Naive thymus-derived CD8-positive, alpha-beta T cell (primary cell): ENCODE results near the gene POU2F1. TPM values are rescaled to one million over a fixed set of nuclear protein-coding genes. Genes with fewer than 3 reads are reported as not detected.
"Not testable (repeated sequence)": the region's sequence is repeated elsewhere in the genome, so short reads cannot be mapped to it uniquely, and the experiment has no call there.

Experiments used
- ATAC-seq, 2 donors: fragments of 150-1000 bp; cut with Tn5 transposase in 1 of 2; sonication (Bioruptor Pico), chemical (Tn5 transposase) in 1 of 2; 1 replicate in 1 of 2; 2 replicates in 1 of 2; pipeline ENCODE4 v1.10.0; 2021; ENCODE audit warnings: mild to moderate bottlenecking in 2 of 2, moderate library complexity in 2 of 2
- POLR2A ChIA-PET: fragments of 350-600 bp; sonication (Branson Sonifier 250); formaldehyde crosslinking; loops from one replicate; lab custom pipeline; 2021; ENCODE audit warnings: antibody characterized with exemption; lab: Charles Lee
- DNase-seq, 10 donors: peaks; one replicate each; pipeline versions ENCODE4 v3.0.0 to v3.0.0-alpha.2; 2020 to 2022
- H3K27ac Mint-ChIP-seq, 10 donors: one replicate each; pipeline ENCODE4 v1.8.0; 2020 to 2022; ENCODE audit warnings: mild to moderate bottlenecking in 10 of 10, mixed read lengths in 10 of 10, moderate library complexity in 4 of 10, inconsistent platforms in 1 of 10
- H3K27me3 Mint-ChIP-seq, 5 donors: one replicate each; pipeline ENCODE4 v1.8.0; 2021 to 2022; ENCODE audit warnings: mixed read lengths in 5 of 5
- H3K36me3 Mint-ChIP-seq, 3 donors: one replicate each; pipeline ENCODE4 v1.8.0; 2020 to 2022; ENCODE audit warnings: mixed read lengths in 3 of 3, mild to moderate bottlenecking in 2 of 3, inconsistent platforms in 1 of 3
- H3K4me1 Mint-ChIP-seq, 4 donors: one replicate each; pipeline ENCODE4 v1.8.0; 2021 to 2022; ENCODE audit warnings: mixed read lengths in 4 of 4
- H3K4me3 Mint-ChIP-seq, 10 donors: one replicate each; pipeline ENCODE4 v1.8.0; 2020 to 2022; ENCODE audit warnings: mild to moderate bottlenecking in 10 of 10, mixed read lengths in 10 of 10, moderate library complexity in 6 of 10, inconsistent platforms in 1 of 10
- H3K9me3 Mint-ChIP-seq, 9 donors: one replicate each; pipeline ENCODE4 v1.8.0; 2020 to 2022; ENCODE audit warnings: mixed read lengths in 9 of 9, mild to moderate bottlenecking in 3 of 9, inconsistent platforms in 1 of 9, moderate library complexity in 1 of 9
- polyA plus RNA-seq, 3 donors: library from polyadenylated mRNA; unstranded; fragments of 300-500 nt; fragmentation: Illumina TruSeq; gene quantifications; one replicate each; pipeline ENCODE4 v1.2.3, GENCODE V29; 2021
- total RNA-seq, 8 experiments: library from RNA in 2 of 8; stranded (reverse) in 2 of 8; gene quantifications; one replicate each; pipeline ENCODE4 v1.2.3 and lab custom pipeline; 2021 to 2026

Gene POU2F1
- total and polyA plus RNA-seq, 5 experiments from 2014 or later = 5.0 to 22.9 (median 9.8) TPM

- Mint-ChIP-seq H3K9me3 (peaks cover 6 to 23% (median 10%) of the 10 kb centered on the region in 9 donors), H3K4me1 (peaks cover 9 to 19% (median 18%) of the 10 kb centered on the region in 4 donors), H3K4me3 (no peak overlapping the region), H3K27me3 (no peaks in the 10 kb centered on the region), H3K36me3 (peaks cover 15 to 29% (median 18%) of the 10 kb centered on the region in 3 donors), H3K27ac (peak overlapping the region in 2 of 10 donors; percentile 22 to 50)
- POLR2A ChIA-PET = no interaction called here
- ATAC-seq (no peak), DNase-seq (no peak)
Measured at GRCh38 chr1:167310732-167311131, 90.0 kb downstream of the POU2F1 start.

DNA sequence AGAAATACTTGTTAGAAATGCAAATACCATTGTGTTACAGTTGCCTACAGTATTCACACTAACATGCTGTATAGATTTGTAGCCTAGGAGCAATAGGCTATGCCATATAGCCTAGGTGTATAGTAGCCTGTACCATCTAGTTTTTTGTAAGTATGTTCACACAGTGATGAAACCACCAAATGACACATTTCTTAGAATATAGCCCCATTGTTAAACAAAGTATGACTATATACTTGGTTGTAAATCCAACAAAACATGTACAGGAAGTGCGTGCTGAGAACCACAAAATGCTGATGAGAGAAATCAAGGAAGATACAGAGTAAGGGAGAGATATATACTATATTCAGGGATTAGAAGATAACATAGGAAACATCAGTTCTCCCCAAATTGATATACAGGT lies 92.2 kb downstream of the POU2F1 start:
- peak in 1 of 2 donors; percentile 44 for ATAC-seq
- DNase-seq = peak in 1 of 10 donors; percentile 5
- H3K9me3 Mint-ChIP-seq = peaks cover 9 to 44% (median 29%) of the 10 kb centered on the region in 9 donors
- no peak overlapping the region for H3K4me3 Mint-ChIP-seq
- H3K36me3 Mint-ChIP-seq = peaks cover 24 to 46% (median 36%) of the 10 kb centered on the region in 3 donors
- peaks cover 5 to 12% (median 10%) of the 10 kb centered on the region in 4 donors for H3K4me1 Mint-ChIP-seq
- POLR2A ChIA-PET = no interaction called here
- H3K27ac Mint-ChIP-seq = peak overlapping the region in 3 of 10 donors; percentile 3 to 18 (median 4)
- no peaks in the 10 kb centered on the region for H3K27me3 Mint-ChIP-seq

DNA sequence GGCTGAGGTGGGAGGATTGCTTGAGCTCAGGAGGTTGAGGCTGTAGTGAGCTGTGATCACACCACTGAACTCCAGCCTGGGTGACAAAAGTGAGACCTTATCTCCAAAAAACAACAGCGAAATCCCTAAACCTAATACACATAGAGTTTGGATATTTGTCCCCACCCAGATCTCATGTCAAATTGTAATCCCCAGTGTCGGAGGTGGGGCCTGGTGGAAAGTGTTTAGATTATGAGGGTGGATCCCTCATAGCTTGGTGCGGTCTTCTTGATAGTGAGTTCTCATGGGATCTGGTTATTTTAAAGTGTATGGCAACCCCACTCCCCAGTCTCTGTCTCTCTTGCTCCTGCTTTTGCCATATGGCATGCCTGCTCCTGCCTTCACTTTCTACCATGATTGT lies 94.0 kb downstream of the POU2F1 start:
- peaks cover 17 to 62% (median 37%) of the 10 kb centered on the region in 9 donors for H3K9me3 Mint-ChIP-seq
- DNase-seq (no peak), ATAC-seq (no peak)
- peak overlapping the region in 1 of 10 donors; percentile 14 for H3K27ac Mint-ChIP-seq
- H3K27me3 Mint-ChIP-seq = no peaks in the 10 kb centered on the region
- H3K36me3 Mint-ChIP-seq = peaks cover 42 to 61% (median 52%) of the 10 kb centered on the region in 3 donors
- H3K4me1 Mint-ChIP-seq = peaks cover 5 to 9% (median 6%) of the 10 kb centered on the region in 4 donors
- no peak overlapping the region for H3K4me3 Mint-ChIP-seq
- POLR2A ChIA-PET = no interaction called here

- ATAC-seq = no peak
- H3K36me3 Mint-ChIP-seq = peaks cover 51 to 88% (median 71%) of the 10 kb centered on the region in 3 donors
- H3K4me3 Mint-ChIP-seq = no peak overlapping the region
- no peak for DNase-seq
- POLR2A ChIA-PET = interaction anchor here (0.7 kb wide), 1 partner anchor 25 kb away, joined by 3 read pairs; no protein-coding TSS in a partner anchor
- peaks cover 3 to 6% (median 4%) of the 10 kb centered on the region in 4 donors for H3K4me1 Mint-ChIP-seq
- no peaks in the 10 kb centered on the region for H3K27me3 Mint-ChIP-seq
- H3K9me3 Mint-ChIP-seq = peaks cover 21 to 90% (median 57%) of the 10 kb centered on the region in 9 donors
- no peak overlapping the region for H3K27ac Mint-ChIP-seq
Measured at GRCh38 chr1:167317463-167317862, 96.8 kb downstream of the POU2F1 start.

DNA sequence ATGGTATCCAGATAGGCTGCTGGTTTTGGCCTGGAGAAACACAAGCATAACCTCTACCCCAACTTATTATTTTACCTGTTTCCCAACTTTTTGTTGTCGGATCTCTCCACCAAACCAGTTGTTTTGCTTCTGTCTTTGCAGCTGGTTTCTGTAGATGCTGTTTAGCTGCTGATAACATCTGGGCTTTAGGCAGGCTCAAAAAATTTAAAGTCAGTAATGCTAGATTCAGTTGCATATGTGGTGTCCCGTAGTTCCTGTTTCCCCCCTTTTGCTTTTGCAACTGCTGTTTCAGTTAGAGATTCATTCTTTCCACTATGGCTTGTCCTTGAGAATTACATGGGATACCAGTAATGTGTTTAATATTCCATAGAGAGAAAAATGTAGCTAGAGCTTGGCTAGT lies 98.5 kb downstream of the POU2F1 start:
- H3K27ac Mint-ChIP-seq, ATAC-seq, H3K4me1 Mint-ChIP-seq, H3K4me3 Mint-ChIP-seq, H3K27me3 Mint-ChIP-seq, DNase-seq: not testable (repeated sequence)
- Mint-ChIP-seq H3K36me3 (peaks cover 61 to 93% (median 70%) of the 10 kb centered on the region in 3 donors), H3K9me3 (peaks cover 25 to 99% (median 61%) of the 10 kb centered on the region in 9 donors)
- POLR2A ChIA-PET = interaction anchor here (0.6 kb wide), 2 partner anchors 17 to 52 kb away, joined by 3 to 5 read pairs; no protein-coding TSS in a partner anchor

GRCh38 chr1:167322483-167322882 lies 101.8 kb downstream of the POU2F1 start:
- DNase-seq = no peak
- Mint-ChIP-seq H3K4me1 (no peaks in the 10 kb centered on the region), H3K27me3 (no peaks in the 10 kb centered on the region), H3K36me3 (peaks cover 62 to 88% (median 75%) of the 10 kb centered on the region in 3 donors), H3K27ac (no peak overlapping the region), H3K9me3 (peaks cover 19 to 86% (median 51%) of the 10 kb centered on the region in 9 donors), H3K4me3 (no peak overlapping the region)
- ATAC-seq = no peak
- POLR2A ChIA-PET = interaction anchor here (0.6 kb wide), 1 partner anchor 221 kb away, joined by 5 read pairs; no protein-coding TSS in a partner anchor

DNA sequence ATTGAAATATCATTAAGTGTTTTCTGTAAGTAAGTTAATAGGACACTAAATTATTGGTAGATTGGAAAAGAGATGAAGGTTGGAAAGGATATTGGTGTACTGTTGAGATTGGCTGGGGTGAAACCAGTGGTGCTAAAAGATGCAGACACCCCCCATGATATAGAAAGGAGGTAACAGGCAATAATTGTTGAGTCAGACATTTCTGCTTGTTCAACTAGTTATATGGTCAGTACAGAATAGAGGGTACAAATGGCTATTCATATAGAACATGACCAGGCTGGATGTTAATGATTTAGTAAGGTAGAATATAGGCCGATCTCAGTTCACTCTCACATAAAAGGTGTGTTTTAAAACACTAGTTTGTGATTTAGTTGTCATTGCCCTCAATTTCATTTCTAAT lies 104.5 kb downstream of the POU2F1 start:
- POLR2A ChIA-PET = no interaction called here
- H3K27ac Mint-ChIP-seq = no peak overlapping the region
- H3K4me3 Mint-ChIP-seq = no peak overlapping the region
- no peaks in the 10 kb centered on the region for H3K27me3 Mint-ChIP-seq
- H3K4me1 Mint-ChIP-seq = peaks cover 5 to 18% (median 11%) of the 10 kb centered on the region in 4 donors
- no peak for ATAC-seq
- no peak for DNase-seq
- H3K36me3 Mint-ChIP-seq = peaks cover 36 to 64% (median 56%) of the 10 kb centered on the region in 3 donors
- H3K9me3 Mint-ChIP-seq = peaks cover 11 to 59% (median 33%) of the 10 kb centered on the region in 9 donors

- DNase-seq (no peak), ATAC-seq (no peak)
- Mint-ChIP-seq H3K4me3 (no peak overlapping the region), H3K27me3 (no peaks in the 10 kb centered on the region), H3K27ac (peak overlapping the region in 1 of 10 donors; percentile 43), H3K4me1 (peaks cover 8 to 44% (median 18%) of the 10 kb centered on the region in 4 donors), H3K36me3 (peaks cover 34 to 45% (median 36%) of the 10 kb centered on the region in 3 donors), H3K9me3 (peaks cover 3 to 27% (median 17%) of the 10 kb centered on the region in 9 donors)
- POLR2A ChIA-PET = no interaction called here
Measured at GRCh38 chr1:167328306-167328815, 107.7 kb downstream of the POU2F1 start.

- Mint-ChIP-seq H3K36me3 (peaks cover 35 to 44% (median 36%) of the 10 kb centered on the region in 3 donors), H3K4me1 (peaks cover 8 to 49% (median 18%) of the 10 kb centered on the region in 4 donors), H3K27ac (peak overlapping the region in 3 of 10 donors; percentile 7 to 43 (median 16)), H3K27me3 (no peaks in the 10 kb centered on the region), H3K9me3 (peaks cover 3 to 23% (median 13%) of the 10 kb centered on the region in 9 donors), H3K4me3 (peak overlapping the region in 2 of 10 donors; percentile 3 to 71)
- ATAC-seq (peak in 1 of 2 donors; percentile 47), DNase-seq (no peak)
- POLR2A ChIA-PET = no interaction called here
Measured at GRCh38 chr1:167328816-167329483, 108.3 kb downstream of the POU2F1 start.

DNA sequence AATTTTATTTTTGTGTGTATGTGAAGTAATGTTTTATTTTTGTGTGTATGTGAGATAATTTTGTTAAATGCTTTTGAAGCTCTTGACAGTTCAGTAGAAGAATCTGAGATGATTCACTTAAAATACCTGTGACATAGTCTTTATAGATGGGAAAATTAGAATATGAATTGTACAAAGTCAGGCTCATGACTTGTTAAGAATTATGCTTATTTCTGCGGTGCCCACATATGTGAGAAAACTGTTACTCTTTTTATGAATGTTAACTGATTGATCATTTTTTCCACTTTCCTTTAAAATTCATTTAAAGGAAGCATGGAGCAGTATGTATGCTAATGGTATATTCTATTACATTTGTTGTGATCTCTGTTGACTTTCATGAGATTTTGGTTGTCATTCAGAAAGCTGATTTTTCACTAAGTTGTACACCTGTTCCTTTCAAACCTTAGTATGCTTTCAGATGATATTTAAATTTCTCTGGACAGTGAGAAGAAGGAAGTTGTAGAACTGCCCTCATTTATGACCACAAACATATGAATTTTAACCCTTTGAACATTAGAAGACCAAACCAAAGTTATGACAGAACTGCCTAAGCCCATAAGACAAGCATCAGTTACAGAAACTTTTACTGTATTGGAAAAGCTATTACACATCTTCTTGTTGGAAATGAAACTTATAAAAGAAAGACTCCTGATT lies 110.1 kb downstream of the POU2F1 start:
- ATAC-seq (no peak), DNase-seq (no peak)
- peaks cover 28 to 43% (median 30%) of the 10 kb centered on the region in 3 donors for H3K36me3 Mint-ChIP-seq
- peaks cover 0 to 9% (median 5%) of the 10 kb centered on the region in 9 donors for H3K9me3 Mint-ChIP-seq
- H3K27ac Mint-ChIP-seq = peak overlapping the region in 2 of 10 donors; percentile 24 to 43
- POLR2A ChIA-PET = no interaction called here
- H3K4me3 Mint-ChIP-seq = peak overlapping the region in 1 of 10 donors; percentile 67
- H3K27me3 Mint-ChIP-seq = no peaks in the 10 kb centered on the region
- peaks cover 8 to 51% (median 18%) of the 10 kb centered on the region in 4 donors for H3K4me1 Mint-ChIP-seq

DNA sequence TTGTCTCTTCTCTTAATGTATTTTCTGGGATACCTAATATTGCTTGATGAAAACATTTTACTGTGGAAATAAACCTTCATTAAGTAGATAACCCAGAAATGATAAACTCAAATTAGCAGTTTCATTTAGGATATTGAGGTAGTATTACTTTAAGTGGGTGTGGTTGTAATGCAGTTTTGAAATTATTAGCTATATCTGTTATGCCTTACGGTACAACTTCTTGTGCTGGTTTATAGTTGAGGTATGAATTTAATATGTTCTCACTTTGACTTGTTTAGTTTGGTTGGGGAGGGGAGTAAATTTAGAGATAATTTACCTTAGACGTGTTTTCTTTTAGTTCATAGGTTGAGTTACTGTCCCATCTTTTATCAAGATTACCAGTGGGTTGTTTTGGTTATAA lies 111.0 kb downstream of the POU2F1 start:
- POLR2A ChIA-PET = no interaction called here
- peaks cover 8 to 51% (median 18%) of the 10 kb centered on the region in 4 donors for H3K4me1 Mint-ChIP-seq
- no peaks in the 10 kb centered on the region for H3K27me3 Mint-ChIP-seq
- peaks cover 0 to 8% (median 2%) of the 10 kb centered on the region in 9 donors for H3K9me3 Mint-ChIP-seq
- ATAC-seq (no peak), DNase-seq (no peak)
- no peak overlapping the region for H3K4me3 Mint-ChIP-seq
- peaks cover 24 to 42% (median 28%) of the 10 kb centered on the region in 3 donors for H3K36me3 Mint-ChIP-seq
- H3K27ac Mint-ChIP-seq = peak overlapping the region in 1 of 10 donors; percentile 43

DNA sequence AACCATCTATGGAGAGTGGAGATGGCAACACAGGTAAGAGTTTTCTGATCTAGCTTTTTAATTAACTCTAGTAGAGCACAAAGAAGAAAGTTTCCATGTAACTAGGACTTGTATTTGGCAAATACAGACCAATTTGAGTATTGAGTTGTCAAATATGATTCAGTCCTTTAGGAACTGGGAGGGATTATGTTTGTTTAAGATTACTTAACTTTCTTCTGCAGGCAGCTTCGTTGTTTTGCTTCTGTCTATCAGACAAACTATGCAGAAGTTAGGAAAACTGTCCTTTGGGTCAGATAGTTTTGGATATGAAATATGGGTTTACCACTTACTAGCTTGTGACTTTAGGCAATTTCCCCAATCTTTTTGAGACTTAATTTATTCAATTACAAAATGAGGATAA lies 111.8 kb downstream of the POU2F1 start:
- Mint-ChIP-seq H3K4me1 (peaks cover 9 to 51% (median 18%) of the 10 kb centered on the region in 4 donors), H3K36me3 (peaks cover 21 to 38% (median 33%) of the 10 kb centered on the region in 3 donors), H3K27me3 (no peaks in the 10 kb centered on the region), H3K9me3 (peaks cover 0 to 11% (median 5%) of the 10 kb centered on the region in 9 donors), H3K4me3 (no peak overlapping the region), H3K27ac (peak overlapping the region in 2 of 10 donors; percentile 3 to 41)
- ATAC-seq (no peak), DNase-seq (no peak)
- POLR2A ChIA-PET = no interaction called here
